ENCODE measurements around the gene CTSO.

The CTSO gene

DNA sequence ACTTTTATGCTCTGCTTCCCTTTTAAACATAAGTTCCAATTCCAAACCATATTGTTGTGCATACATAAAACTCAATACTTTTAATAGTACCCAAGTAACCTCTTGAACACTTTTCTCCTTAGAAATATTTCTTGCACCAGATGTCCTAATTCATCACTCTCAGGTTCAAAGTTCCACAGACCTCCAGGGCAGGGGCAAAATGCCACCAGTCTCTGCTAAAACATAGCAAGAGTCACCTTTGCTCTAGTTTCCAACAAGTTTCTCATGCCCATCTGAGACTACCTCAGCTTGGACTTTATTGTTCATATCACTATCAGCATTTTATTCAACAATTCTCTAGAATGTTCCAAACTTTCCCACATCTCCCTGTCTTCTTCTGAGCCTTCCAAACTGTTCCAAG lies 73.9 kb downstream of the CTSO start:
- no peak for TF ChIP-seq ZNF274 (IDR thresholded peaks at IDR 0.05; ENCODE audit: low read depth, low read length)

DNA sequence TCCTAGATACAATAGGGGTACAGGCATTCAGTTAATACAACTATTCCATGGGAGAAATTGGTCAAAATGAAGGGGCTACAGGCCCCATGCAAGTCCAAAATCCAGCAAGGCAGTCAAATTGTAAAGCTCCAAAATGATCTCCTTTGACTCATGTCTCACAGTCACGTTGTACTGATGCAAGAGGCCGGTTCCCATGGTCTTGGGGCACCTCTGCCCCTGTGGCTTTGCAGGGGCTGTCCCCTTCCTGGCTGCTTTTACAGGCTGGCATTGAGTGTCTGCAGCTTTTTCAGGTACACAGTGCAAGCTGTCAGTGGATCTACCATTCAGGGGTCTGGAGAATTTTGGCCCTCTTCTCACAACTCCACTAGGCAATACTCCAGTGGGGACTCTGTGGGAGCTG lies 75.1 kb downstream of the CTSO start:
- H3K4me3 ChIP-seq (ENCODE audit: low read length) = no peak overlapping the region
- TF ChIP-seq ZNF274 (IDR thresholded peaks at IDR 0.05; ENCODE audit: low read depth, low read length) = no peak

More for the DNA sequence above, 73.9 kb downstream of the CTSO start:
- no peak overlapping the region for H3K4me3 ChIP-seq (ENCODE audit: low read length)

DNA sequence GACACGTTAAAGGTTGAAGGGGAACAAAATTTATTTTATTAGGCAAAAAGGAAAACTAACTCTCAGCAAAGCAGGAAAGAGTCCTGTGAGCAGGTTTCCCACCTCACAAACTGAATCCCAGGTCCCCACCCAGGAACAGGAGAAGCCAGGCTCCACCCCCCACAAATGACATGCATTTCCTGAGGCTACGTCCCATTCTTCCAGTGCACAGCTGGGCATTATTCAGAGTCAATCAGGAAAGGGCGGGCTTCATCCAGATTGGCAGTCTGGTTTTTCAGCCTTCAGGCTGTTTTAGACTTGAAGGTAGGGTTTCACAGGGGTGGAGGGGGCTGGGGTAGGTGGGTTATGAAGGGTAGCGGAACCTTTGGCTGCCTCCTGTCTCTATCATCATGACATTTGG lies 75.7 kb downstream of the CTSO start:
- TF ChIP-seq ZNF274 (IDR thresholded peaks at IDR 0.05; ENCODE audit: low read depth, low read length) = no peak

DNA sequence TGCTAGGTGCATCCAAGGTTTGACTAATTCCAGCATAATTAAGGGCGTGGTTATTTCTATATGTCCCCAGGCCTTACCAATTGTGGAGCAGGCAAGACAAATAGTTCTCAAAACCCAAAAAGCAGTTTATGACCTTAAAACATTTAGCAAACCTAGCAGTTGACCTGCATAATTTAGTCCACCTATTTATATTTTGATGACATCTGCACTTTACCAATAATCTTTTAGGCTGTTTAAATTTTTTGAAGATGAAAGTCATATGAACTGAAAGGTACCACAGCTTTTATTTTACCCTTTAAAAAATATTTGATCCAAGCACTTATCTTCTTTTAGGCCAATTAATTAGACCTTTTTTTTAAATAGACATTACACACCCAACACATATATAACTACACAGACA lies 77.8 kb downstream of the CTSO start:
- H3K4me3 ChIP-seq (ENCODE audit: low read length) = no peak overlapping the region
- TF ChIP-seq ZNF274 (IDR thresholded peaks at IDR 0.05; ENCODE audit: low read depth, low read length) = no peak

More for the DNA sequence above, 75.7 kb downstream of the CTSO start:
- no peak overlapping the region for H3K4me3 ChIP-seq (ENCODE audit: low read length)
